ENCODE measurements around the gene GRIN2D. TPM values are rescaled to one million over a fixed set of nuclear protein-coding genes. Genes with fewer than 3 reads are reported as not detected.
A peak's percentile ranks its signal among the peaks of the same experiment; 100 is the strongest.

The GRIN2D gene
- polyA plus RNA-seq, 1 of the 3 experiments (the other 2 are of a cell fraction) = 0.92 TPM

DNA sequence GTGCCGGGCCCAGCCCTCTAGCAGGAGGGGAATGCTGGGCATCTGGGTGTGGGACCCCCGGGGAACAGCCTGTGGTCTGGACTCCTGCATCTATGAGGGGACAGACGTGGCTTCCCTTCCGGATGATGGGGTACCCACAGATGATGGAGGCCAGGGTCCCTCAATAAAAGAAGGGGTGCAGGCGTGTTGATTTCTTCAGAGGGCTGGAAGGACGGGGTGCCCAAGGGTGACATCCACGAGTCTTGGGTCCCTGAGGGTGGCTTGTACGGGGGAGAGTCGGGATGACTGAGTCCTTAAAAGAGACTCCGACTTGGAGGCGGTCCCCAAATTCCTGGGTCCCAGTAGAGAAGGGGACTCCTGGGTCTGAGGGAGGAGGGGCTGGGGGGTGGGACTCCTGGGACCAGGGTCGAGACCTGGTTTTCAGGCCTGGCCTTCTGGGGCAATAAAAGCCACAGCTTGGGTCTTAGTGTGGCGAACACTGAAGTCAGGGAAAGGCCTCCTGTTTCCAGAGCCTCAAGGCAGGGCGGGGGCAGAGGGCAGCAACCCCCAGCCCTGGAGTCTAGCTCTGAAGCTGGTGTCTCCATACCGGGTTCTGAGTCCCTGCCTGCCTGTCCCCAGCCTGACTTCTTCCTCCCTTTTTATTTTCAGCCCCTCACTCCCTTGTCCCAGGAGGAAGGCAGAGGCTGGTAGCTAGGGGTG is 459 bp upstream of the GRIN2D start:
- Histone ChIP-seq H3K9ac (peak overlapping the region; percentile 59), H2AFZ (ENCODE audit: low read depth) (peak overlapping the region; percentile 68; the same call in 1 of the 2 replicates), H3F3A (replicated peaks; ENCODE audit: insufficient read depth) (peaks cover 17% of the 10 kb centered on the region), H3K9me2 (no peaks in the 10 kb centered on the region), H3K4me3 (ENCODE audit: low read depth in 2 of 2, low read length in 1 of 2) (peak overlapping the region; percentile 51 to 68), H3K36me3 (replicated peaks in 1 of 2; ENCODE audit: control insufficient read depth in 1 of 2, insufficient read depth in 2 of 2, low read length in 1 of 2) (peaks cover 6 to 13% of the 10 kb centered on the region in 2 experiments), H3K9me3 (no peaks in the 10 kb centered on the region), H3K4me1 (ENCODE audit: control insufficient read depth in 1 of 2, insufficient read depth in 2 of 2, low read depth in 1 of 2, low read length in 1 of 2) (peaks cover 4 to 49% of the 10 kb centered on the region in 2 experiments; a peak in 3 of 4 replicates), H3K79me2 (ENCODE audit: insufficient read depth) (peaks cover 31% of the 10 kb centered on the region), H3K27me3 (ENCODE audit: insufficient read depth) (no peaks in the 10 kb centered on the region), H4K20me1 (ENCODE audit: insufficient read depth) (no peaks in the 10 kb centered on the region), H3K4me2 (peak overlapping the region; percentile 93), H3K27ac (ENCODE audit: low read depth in 2 of 2, low read length in 1 of 2) (peak overlapping the region in 1 of 2 experiments; percentile 61; a peak in 2 of 4 replicates)
- ChIA-PET POLR2A (no interaction called here), CTCF (interaction anchor here (0.6 to 1.4 kb wide), 15 partner anchors 8 to 596 kb away, joined by 3 to 5 read pairs (median 4); partner anchors contain the start of genes SYNGR4 and TMEM143)
- TF ChIP-seq, protein P1, sequence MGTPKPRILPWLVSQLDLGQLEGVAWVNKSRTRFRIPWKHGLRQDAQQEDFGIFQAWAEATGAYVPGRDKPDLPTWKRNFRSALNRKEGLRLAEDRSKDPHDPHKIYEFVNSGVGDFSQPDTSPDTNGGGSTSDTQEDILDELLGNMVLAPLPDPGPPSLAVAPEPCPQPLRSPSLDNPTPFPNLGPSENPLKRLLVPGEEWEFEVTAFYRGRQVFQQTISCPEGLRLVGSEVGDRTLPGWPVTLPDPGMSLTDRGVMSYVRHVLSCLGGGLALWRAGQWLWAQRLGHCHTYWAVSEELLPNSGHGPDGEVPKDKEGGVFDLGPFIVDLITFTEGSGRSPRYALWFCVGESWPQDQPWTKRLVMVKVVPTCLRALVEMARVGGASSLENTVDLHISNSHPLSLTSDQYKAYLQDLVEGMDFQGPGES (IDR thresholded peaks at IDR 0.05; ENCODE audit: low read depth, low read length) = no peak
- TF ChIP-seq NFIC (IDR thresholded peaks at IDR 0.05; ENCODE audit: borderline replicate concordance) (no peak), TCF12 (IDR thresholded peaks at IDR 0.05) (no peak), JUND (IDR thresholded peaks at IDR 0.05) (no peak), GATA2 (CRISPR knock-in tag; IDR thresholded peaks at IDR 0.05) (no peak)
- TF ChIP-seq, protein P2, sequence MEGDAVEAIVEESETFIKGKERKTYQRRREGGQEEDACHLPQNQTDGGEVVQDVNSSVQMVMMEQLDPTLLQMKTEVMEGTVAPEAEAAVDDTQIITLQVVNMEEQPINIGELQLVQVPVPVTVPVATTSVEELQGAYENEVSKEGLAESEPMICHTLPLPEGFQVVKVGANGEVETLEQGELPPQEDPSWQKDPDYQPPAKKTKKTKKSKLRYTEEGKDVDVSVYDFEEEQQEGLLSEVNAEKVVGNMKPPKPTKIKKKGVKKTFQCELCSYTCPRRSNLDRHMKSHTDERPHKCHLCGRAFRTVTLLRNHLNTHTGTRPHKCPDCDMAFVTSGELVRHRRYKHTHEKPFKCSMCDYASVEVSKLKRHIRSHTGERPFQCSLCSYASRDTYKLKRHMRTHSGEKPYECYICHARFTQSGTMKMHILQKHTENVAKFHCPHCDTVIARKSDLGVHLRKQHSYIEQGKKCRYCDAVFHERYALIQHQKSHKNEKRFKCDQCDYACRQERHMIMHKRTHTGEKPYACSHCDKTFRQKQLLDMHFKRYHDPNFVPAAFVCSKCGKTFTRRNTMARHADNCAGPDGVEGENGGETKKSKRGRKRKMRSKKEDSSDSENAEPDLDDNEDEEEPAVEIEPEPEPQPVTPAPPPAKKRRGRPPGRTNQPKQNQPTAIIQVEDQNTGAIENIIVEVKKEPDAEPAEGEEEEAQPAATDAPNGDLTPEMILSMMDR (IDR thresholded peaks at IDR 0.05) = no peak
- 89% methylated on average over 15 of the region's 15 CpGs for WGBS (ENCODE audit: low lambda C conversion rate)
- DNase-seq = no peak

DNA sequence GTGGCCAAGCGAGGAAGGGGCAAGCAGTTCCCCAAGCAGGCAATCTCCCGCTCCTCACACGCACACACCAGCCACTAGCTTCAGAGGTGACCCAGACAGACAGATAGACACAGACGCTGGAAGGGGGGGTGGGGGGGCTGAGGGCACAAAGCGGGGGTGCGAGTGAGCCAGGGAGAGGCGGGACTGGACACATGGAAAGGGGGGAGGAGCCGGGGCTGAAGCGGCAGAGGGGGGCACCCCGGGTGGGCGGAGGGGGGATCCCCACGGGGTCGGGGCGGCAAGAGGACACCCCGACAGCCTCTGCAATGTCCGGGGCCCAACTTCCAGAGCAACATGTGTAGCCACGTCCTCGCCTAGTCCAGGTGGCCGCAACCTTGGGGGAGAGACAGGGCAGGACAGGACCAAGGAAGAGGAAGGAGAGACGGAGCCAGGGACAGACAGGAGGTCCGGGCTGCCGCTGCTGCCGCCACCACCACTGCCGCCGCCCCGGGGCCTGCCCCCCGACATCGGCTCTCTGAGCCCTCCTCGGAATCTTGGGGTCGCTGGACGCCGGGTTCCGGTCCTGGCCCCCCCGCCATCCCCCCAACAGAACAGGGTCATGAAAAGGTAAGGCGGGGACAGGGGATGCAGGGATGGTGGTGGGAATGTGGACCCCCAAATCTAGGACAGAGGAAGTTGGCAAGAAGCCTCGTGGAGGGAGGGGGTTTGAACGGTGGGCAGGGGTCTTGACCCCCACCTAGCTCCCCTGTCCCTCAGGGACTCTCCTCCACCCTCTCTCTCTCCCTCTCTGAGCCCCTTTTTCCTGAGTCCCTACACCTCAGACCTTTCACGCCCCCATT is 1.1 kb downstream of the GRIN2D start:
- no peaks in the 10 kb centered on the region for H4K20me1 ChIP-seq (ENCODE audit: insufficient read depth)
- 13% methylated on average over 22 of the region's 38 CpGs for WGBS (ENCODE audit: low lambda C conversion rate)
- H3K4me1 ChIP-seq (ENCODE audit: control insufficient read depth in 1 of 2, insufficient read depth in 2 of 2, low read depth in 1 of 2, low read length in 1 of 2) = peaks cover 4 to 48% of the 10 kb centered on the region in 2 experiments; a peak in 3 of 4 replicates
- CTCF ChIA-PET = interaction anchor here (1.0 to 1.4 kb wide), 4 partner anchors 51 to 82 kb away, joined by 3 to 5 read pairs (median 4); partner anchors contain the start of gene GRWD1
- H3F3A ChIP-seq (replicated peaks; ENCODE audit: insufficient read depth) = peaks cover 26% of the 10 kb centered on the region
- H3K9ac ChIP-seq = peak overlapping the region; percentile 59
- H3K4me3 ChIP-seq (ENCODE audit: low read depth in 2 of 2, low read length in 1 of 2) = peak overlapping the region; percentile 51 to 68
- peak overlapping the region; percentile 93 for H3K4me2 ChIP-seq
- H3K9me3 ChIP-seq = no peaks in the 10 kb centered on the region
- POLR2A ChIA-PET = interaction anchor here (0.7 kb wide), 1 partner anchor 64 kb away, joined by 3 read pairs; no protein-coding TSS in a partner anchor
- peaks cover 16% of the 10 kb centered on the region for H3K79me2 ChIP-seq (ENCODE audit: insufficient read depth)
- H2AFZ ChIP-seq (ENCODE audit: low read depth) = peak overlapping the region; percentile 68; the same call in 1 of the 2 replicates
- DNase-seq = no peak
- H3K27me3 ChIP-seq (ENCODE audit: insufficient read depth) = no peaks in the 10 kb centered on the region
- H3K27ac ChIP-seq (ENCODE audit: low read depth in 2 of 2, low read length in 1 of 2) = peak overlapping the region in 1 of 2 experiments; percentile 61; a peak in 1 of 4 replicates
- no peaks in the 10 kb centered on the region for H3K9me2 ChIP-seq
- no peaks in the 10 kb centered on the region for H3K36me3 ChIP-seq (replicated peaks in 1 of 2; ENCODE audit: control insufficient read depth in 1 of 2, insufficient read depth in 2 of 2, low read length in 1 of 2)
- TF ChIP-seq TCF12 (IDR thresholded peaks at IDR 0.05) (no peak), FOSL2 (IDR thresholded peaks at IDR 0.05; ENCODE audit: borderline replicate concordance, low read depth) (no peak), MEF2A (IDR thresholded peaks at IDR 0.05; ENCODE audit: borderline replicate concordance, low read depth) (no peak), RCOR1 (IDR thresholded peaks at IDR 0.05; ENCODE audit: low read length) (no peak), TEAD4 (IDR thresholded peaks at IDR 0.05; ENCODE audit: borderline replicate concordance, insufficient read depth) (no peak), FOXM1 (IDR thresholded peaks at IDR 0.05; ENCODE audit: low read depth) (no peak), SMC3 (IDR thresholded peaks at IDR 0.05; ENCODE audit: low read depth, low read length) (no peak), RXRA (IDR thresholded peaks at IDR 0.05; ENCODE audit: borderline replicate concordance, low read depth) (no peak), GABPA (IDR thresholded peaks at IDR 0.05; ENCODE audit: low read depth) (no peak), FOXJ3 (CRISPR knock-in tag; IDR thresholded peaks at IDR 0.05) (no peak), JUND (IDR thresholded peaks at IDR 0.05) (no peak), TAF1 (IDR thresholded peaks at IDR 0.05; ENCODE audit: borderline replicate concordance, low read depth, low read length) (no peak), MXI1 (IDR thresholded peaks at IDR 0.05; ENCODE audit: low read depth, low read length) (no peak)
- TF ChIP-seq, protein P3, sequence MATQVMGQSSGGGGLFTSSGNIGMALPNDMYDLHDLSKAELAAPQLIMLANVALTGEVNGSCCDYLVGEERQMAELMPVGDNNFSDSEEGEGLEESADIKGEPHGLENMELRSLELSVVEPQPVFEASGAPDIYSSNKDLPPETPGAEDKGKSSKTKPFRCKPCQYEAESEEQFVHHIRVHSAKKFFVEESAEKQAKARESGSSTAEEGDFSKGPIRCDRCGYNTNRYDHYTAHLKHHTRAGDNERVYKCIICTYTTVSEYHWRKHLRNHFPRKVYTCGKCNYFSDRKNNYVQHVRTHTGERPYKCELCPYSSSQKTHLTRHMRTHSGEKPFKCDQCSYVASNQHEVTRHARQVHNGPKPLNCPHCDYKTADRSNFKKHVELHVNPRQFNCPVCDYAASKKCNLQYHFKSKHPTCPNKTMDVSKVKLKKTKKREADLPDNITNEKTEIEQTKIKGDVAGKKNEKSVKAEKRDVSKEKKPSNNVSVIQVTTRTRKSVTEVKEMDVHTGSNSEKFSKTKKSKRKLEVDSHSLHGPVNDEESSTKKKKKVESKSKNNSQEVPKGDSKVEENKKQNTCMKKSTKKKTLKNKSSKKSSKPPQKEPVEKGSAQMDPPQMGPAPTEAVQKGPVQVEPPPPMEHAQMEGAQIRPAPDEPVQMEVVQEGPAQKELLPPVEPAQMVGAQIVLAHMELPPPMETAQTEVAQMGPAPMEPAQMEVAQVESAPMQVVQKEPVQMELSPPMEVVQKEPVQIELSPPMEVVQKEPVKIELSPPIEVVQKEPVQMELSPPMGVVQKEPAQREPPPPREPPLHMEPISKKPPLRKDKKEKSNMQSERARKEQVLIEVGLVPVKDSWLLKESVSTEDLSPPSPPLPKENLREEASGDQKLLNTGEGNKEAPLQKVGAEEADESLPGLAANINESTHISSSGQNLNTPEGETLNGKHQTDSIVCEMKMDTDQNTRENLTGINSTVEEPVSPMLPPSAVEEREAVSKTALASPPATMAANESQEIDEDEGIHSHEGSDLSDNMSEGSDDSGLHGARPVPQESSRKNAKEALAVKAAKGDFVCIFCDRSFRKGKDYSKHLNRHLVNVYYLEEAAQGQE (IDR thresholded peaks at IDR 0.05; ENCODE audit: low read depth, low read length) = no peak
